Epithelial cell of esophagus (primary cell): ENCODE results near the gene SPATA7.

Experiments
- DNase-seq: peaks from one replicate; pipeline ENCODE4 v3.0.0; 2010; ENCODE audit warnings: low read depth
- H3K4me3 ChIP-seq: 2 replicates; pipeline ENCODE4 v1.5.1; 2011; ENCODE audit warnings: mild to moderate bottlenecking, low read length, control low read depth
- CTCF ChIP-seq: IDR thresholded peaks from 2 replicates; pipeline ENCODE4 v1.5.1; 2011; ENCODE audit warnings: low read depth, mild to moderate bottlenecking, low read length, control low read depth, inconsistent platforms; ENCODE audit not compliant: insufficient read depth; ENCODE audit errors: missing control alignments

Gene SPATA7

DNA sequence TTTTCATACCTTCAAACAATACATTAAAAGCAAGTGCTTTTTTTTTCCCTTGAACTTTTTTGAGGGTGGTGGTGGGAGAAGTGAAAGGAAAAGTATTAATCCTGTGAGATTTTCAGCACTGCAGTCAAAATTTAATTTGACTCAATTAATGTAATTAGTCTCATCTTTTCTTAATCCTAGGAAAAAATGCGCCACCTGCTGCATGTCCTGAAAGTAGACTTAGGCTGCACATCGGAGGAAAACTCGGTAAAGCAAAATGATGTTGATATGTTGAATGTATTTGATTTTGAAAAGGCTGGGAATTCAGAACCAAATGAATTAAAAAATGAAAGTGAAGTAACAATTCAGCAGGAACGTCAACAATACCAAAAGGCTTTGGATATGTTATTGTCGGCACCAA is 52.2 kb downstream of the SPATA7 start:
- no peak overlapping the region for H3K4me3 ChIP-seq
- TF ChIP-seq CTCF: peak; percentile 31
- DNase-seq: peak; percentile 11

DNA sequence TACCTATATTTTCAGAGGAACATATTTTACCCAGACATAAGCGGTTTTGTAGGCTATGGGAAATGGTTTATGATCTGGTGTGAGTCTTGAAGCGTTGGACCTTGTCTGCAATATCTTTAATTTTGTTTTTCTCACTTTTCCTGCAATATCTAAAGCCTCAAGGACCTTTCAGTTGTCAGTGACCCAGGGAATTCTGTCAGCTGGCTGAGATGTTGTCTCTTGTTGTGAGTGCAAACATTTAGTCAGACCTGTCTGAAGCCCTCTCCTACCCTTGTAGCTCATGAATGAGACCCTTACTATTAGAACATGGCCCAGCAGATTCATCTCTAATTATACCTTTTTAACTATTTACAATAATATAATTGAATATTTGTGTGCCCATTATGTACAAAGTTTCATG is 53.6 kb downstream of the SPATA7 start:
- no peak for DNase-seq
- TF ChIP-seq CTCF: no peak
- no peak overlapping the region for H3K4me3 ChIP-seq

DNA sequence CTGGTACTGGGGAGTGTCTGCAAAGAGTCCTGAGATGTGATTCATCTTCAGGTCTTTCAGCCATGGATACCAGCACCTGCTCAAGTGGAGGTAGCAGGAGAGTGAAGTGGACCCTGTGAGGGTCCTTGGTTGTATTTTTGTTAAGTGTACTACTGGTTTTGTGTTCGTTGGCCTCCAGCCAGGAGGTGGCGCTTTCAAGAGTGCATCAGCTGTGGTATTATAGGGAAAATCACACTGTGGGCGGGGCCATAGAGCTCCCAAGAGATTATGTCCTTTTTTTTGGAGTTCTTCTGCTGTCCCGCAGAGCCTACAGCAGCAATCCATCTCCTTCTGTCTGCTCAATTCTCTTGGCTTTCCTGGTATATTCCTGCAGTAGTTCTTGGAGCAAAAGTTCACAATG is 66.8 kb downstream of the SPATA7 start:
- no peak for DNase-seq
- no peak for TF ChIP-seq CTCF
- H3K4me3 ChIP-seq: no peak overlapping the region

DNA sequence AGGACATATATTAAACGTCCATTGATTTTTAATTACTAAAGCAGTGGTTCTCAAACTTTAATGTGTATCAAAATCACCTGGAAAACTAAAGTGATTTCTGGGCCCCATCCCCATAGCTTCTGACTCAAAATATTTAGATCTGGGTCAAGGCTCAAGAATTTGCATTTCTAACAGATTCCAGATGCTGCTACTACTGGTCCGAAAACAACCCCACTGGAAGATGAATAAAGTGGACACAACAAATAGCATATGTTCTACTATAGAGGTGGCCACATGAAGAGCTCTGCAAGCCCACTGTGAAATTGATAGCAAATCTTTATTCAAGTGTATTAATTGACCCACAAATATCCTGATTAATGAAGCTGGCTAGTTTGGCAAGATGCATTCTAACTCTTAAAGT is 69.4 kb downstream of the SPATA7 start:
- H3K4me3 ChIP-seq: no peak overlapping the region
- TF ChIP-seq CTCF: no peak
- DNase-seq: no peak

- H3K4me3 ChIP-seq: no peak overlapping the region
- peak; percentile 21 for DNase-seq
- TF ChIP-seq CTCF: peak; percentile 28
These were observed 77.9 kb downstream of the SPATA7 start for GRCh38 chr14:88463318-88463717.

GRCh38 chr14:88468406-88468805 is 82.9 kb downstream of the SPATA7 start:
- H3K4me3 ChIP-seq: no peak overlapping the region
- no peak for TF ChIP-seq CTCF
- DNase-seq: peak; percentile 61

DNA sequence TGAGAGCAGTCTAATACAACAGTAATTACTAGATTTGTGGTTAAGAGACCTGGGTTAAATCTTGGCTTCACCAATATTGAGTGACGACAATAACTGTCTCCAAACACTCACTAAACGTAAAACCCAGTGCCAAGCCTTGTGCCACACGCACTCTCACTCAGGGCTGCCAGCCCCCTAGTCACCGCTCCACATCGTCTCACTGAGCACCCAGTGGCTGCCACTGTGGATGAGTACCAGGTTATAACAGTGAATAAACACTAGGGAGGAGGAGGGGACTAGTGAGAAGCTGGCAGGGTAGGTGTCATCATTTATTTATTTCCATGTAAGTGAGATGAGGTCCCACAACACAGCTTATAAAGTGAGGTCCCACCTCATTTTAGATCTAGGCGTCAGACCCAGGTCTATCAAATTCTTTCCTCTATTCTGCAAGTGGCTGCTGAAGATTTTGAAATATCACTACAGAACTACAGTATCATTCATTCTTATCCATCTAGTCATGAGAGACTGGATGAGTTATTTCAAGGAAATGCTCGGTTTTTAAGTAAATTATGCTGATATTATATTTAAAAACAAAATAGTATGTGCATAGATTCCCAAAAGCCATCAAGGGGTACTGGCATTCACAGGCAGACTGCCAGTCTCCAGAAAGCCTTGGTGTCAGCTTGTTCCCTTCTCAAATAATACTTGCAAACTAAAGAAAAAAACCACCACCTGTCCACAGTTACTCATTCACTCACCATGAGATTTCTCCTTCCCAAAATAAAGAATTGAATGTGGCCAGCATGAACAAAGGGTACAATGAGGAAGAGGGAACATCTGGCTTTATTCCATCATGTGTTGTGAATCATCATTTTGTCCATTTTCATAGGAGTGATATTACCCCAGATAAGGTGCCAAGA is 85.3 kb downstream of the SPATA7 start:
- no peak for TF ChIP-seq CTCF
- peak; percentile 14 for DNase-seq
- H3K4me3 ChIP-seq: no peak overlapping the region
